ENCODE data around the gene PEX11A. TPM values are rescaled to one million over a fixed set of nuclear protein-coding genes. Genes with fewer than 3 reads are reported as not detected.
A peak's percentile ranks its signal among the peaks of the same experiment; 100 is the strongest.

Gene PEX11A
- total RNA-seq, 1 experiment from 2014 or later: 1.3 TPM

GRCh38 chr15:89673165-89673512, 17.4 kb downstream of the PEX11A start:
- Histone ChIP-seq H4K20me1 (ENCODE audit: control insufficient read depth, insufficient read depth, insufficient read length) (no peaks in the 10 kb centered on the region), H3K27me3 (ENCODE audit: insufficient read depth, low read length) (no peaks in the 10 kb centered on the region), H3K14ac (ENCODE audit: insufficient read depth, low read length) (no peak overlapping the region), H2BK15ac (ENCODE audit: low read depth, low read length) (no peak overlapping the region), H2BK12ac (ENCODE audit: insufficient read length, low read depth, low read length) (no peak overlapping the region), H2BK5ac (ENCODE audit: insufficient read length, low read length) (no peak overlapping the region), H3K27ac (ENCODE audit: insufficient read length, low read depth, low read length) (no peak overlapping the region), H4K91ac (ENCODE audit: insufficient read length, low read depth, low read length) (no peak overlapping the region), H3K56ac (ENCODE audit: insufficient read length, low read depth, low read length) (no peak overlapping the region), H2AFZ (ENCODE audit: low read length) (no peak overlapping the region), H2BK20ac (ENCODE audit: low read depth, low read length, poor library complexity, severe bottlenecking) (no peak overlapping the region), H3K23me2 (ENCODE audit: insufficient read length, low read depth, low read length, poor library complexity, severe bottlenecking) (no peaks in the 10 kb centered on the region), H2BK120ac (ENCODE audit: low read depth, low read length, poor library complexity, severe bottlenecking) (no peak overlapping the region), H4K5ac (ENCODE audit: insufficient read length, low read depth, low read length) (no peak overlapping the region), H3K79me2 (ENCODE audit: insufficient read depth, low read length) (no peaks in the 10 kb centered on the region), H3K18ac (ENCODE audit: insufficient read length, low read depth, low read length) (no peak overlapping the region), H4K8ac (replicated peaks; ENCODE audit: insufficient read length, low read depth, low read length) (no peak overlapping the region), H3K4me1 (ENCODE audit: insufficient read depth, low read length) (no peaks in the 10 kb centered on the region), H3K79me1 (ENCODE audit: insufficient read depth, low read depth, low read length, poor library complexity, severe bottlenecking) (no peaks in the 10 kb centered on the region), H3K4me2 (ENCODE audit: insufficient read depth, insufficient read length, low read length) (no peak overlapping the region), H3K4ac (ENCODE audit: low read depth, low read length) (no peak overlapping the region), H3T11ph (ENCODE audit: low read length) (no peak overlapping the region), H3K9ac (ENCODE audit: extremely low read depth, insufficient read length, low read length) (no peak overlapping the region), H3K9me3 (ENCODE audit: control insufficient read depth, low read depth, low read length) (no peaks in the 10 kb centered on the region), H3K23ac (ENCODE audit: insufficient read length, low read depth, low read length) (no peak overlapping the region), H2AK5ac (ENCODE audit: insufficient read length, low read length) (no peak overlapping the region)
- Mint-ChIP-seq H3K4me3 (no peak overlapping the region), H3K27ac (no peak overlapping the region), H3K27me3 (ENCODE audit: low read depth) (peaks cover 19% of the 10 kb centered on the region), H3K36me3 (ENCODE audit: insufficient read depth in 1 of 3, low read depth in 3 of 3) (no peaks in the 10 kb centered on the region; a peak in 1 of 7 replicates), H3K4me1 (peaks cover 4 to 8% of the 10 kb centered on the region in 2 experiments; a peak in 2 of 4 replicates), H3K9me3 (no peaks in the 10 kb centered on the region)
- peak; percentile 88 for TF ChIP-seq CTCF (conservative IDR thresholded peaks at IDR 0.05)
- DNase-seq: peak; percentile 91
- no CpG with 5 or more reads among the region's 12 CpGs for WGBS (ENCODE audit: extremely low coverage, insufficient read length, low lambda C conversion rate)

Measured in H9 (cell line).